GM12874 (cell line): ENCODE data around the gene SORCS2.

ENCODE experiments used
- TF ChIP-seq, protein P1 (sequence below): IDR thresholded peaks from 2 replicates; pipeline ENCODE4 v1.5.1; 2011; ENCODE audit warnings: low read depth, mild to moderate bottlenecking, control low read depth, low read length, moderate library complexity; ENCODE audit not compliant: insufficient read depth

SORCS2 gene

DNA sequence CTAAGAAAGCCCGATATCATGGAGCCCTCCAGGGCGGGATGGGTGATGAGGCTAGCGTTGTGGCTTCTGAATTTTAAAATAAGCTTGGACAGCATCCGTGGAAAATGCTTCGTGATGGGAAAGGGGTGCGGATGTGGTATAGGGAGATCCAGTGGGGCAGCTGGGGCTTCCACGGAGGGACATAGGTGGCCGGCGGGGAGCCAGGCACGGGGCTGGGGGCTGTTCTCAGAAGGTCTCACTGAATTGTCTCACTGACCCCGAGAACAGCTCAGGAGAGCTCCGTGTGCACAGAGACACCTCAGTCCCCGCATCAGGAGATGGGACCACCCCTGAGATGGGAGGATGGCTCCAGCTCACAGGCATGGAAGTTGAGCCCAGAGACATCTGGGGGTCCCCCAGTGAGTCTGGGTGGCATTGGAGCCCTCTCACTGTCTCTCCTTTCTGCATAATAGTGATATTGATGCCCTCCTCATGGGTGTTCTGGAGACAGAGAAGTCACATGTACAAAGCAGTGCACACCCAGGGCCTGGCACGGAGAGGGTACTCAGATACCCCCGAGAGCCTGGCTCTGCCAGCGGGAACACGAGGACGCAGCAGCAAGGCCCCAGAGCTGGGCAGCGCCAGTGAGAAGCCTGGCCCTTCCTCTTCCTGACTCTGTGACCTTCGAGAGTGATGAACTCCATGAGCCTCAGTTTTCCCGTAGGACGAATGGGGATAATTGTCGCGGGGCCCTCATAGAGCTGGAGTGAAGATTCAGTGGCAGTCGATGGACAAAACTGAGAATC, 313.0 kb downstream of the SORCS2 start:
- TF ChIP-seq, protein P1, sequence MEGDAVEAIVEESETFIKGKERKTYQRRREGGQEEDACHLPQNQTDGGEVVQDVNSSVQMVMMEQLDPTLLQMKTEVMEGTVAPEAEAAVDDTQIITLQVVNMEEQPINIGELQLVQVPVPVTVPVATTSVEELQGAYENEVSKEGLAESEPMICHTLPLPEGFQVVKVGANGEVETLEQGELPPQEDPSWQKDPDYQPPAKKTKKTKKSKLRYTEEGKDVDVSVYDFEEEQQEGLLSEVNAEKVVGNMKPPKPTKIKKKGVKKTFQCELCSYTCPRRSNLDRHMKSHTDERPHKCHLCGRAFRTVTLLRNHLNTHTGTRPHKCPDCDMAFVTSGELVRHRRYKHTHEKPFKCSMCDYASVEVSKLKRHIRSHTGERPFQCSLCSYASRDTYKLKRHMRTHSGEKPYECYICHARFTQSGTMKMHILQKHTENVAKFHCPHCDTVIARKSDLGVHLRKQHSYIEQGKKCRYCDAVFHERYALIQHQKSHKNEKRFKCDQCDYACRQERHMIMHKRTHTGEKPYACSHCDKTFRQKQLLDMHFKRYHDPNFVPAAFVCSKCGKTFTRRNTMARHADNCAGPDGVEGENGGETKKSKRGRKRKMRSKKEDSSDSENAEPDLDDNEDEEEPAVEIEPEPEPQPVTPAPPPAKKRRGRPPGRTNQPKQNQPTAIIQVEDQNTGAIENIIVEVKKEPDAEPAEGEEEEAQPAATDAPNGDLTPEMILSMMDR: no peak

- TF ChIP-seq, protein P1: no peak
These were observed 313.8 kb downstream of the SORCS2 start for GRCh38 chr4:7506119-7506518.

GRCh38 chr4:7506572-7506971, 314.2 kb downstream of the SORCS2 start:
- TF ChIP-seq, protein P1: no peak

DNA sequence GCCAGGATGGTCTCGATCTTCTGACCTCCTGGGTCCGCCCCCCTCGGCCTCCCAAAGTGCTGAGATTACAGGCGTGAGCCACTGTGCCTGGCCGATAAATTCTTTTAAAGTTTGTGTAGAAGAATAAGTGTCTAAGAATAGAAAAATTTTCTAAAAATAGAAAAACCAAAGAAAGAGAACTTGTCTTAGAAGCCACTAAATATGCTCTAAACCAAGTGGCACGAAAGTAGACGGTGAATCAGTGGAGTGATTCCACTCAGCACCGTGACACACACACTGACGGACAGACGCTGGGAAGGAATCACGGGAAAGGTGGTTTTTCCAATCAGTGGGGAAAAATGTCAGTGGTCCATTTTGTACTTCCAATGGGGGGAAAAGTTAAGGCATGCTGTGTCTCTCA, 315.0 kb downstream of the SORCS2 start:
- TF ChIP-seq, protein P1: no peak

DNA sequence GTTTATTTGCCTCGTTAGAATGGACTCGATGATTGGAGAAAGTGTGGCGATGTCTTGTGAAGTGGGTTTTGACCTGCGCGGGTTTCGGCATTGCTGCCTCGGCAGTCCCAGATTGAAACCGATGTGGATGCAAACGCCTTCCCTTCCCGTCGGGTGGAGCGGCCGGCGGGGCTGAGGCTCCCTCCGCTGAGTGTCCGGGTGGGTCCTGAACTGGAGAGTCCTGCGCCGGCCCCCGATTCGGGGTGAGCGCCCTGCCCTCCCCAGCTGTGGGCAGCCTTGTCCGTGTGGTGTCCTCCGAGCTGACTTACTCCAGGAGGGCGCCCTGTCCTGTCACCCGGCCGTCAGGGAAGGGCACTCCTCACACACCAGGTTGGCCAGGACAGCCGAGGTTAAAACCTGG, 317.7 kb downstream of the SORCS2 start:
- TF ChIP-seq, protein P1: no peak

DNA sequence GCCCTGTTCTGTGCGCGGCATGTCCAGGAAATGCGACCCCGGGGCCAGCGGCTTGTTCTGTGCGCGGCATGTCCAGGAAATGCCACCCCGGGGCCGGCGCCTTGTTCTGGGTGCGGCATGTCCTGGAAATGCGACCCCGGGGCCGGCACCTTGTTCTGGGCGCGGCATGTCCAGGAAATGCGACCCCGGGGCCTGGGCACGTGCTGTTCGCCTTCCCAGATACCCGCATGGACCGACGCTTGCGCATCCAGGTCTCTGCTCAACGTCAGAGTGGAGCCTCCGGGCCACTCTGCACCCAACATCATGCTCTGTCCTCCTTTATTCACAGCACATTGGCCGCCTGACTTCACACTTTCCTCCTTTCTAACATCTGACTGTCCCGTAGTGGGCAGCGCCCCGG, 318.2 kb downstream of the SORCS2 start:
- TF ChIP-seq, protein P1: no peak

GRCh38 chr4:7511525-7511924, 319.2 kb downstream of the SORCS2 start:
- TF ChIP-seq, protein P1: no peak

GRCh38 chr4:7512428-7512827, 320.1 kb downstream of the SORCS2 start:
- TF ChIP-seq, protein P1: no peak
